ENCODE measurements around the gene ERICH4. TPM values are rescaled to one million over a fixed set of nuclear protein-coding genes. Genes with fewer than 3 reads are reported as not detected.
"Not testable (repeated sequence)": the region's sequence is repeated elsewhere in the genome, so short reads cannot be mapped to it uniquely, and the experiment has no call there.

Gene ERICH4
- total and polyA plus RNA-seq, 2 of the 4 experiments (the other 2 are of a cell fraction): not detected

- ChIA-PET CTCF (interaction anchor here (1.2 kb wide), 1 partner anchor 36 kb away, joined by 5 read pairs; no protein-coding TSS in a partner anchor), POLR2A (ENCODE audit: unreplicated experiment) (no interaction called here)
- ATAC-seq (ENCODE audit: low read depth) (no peak), DNase-seq (no peak)
- WGBS, 2 experiments (ENCODE audit: extremely low coverage in 2 of 2, insufficient read length in 1 of 2): no CpG with 5 or more reads among the region's 4 CpGs
- Histone ChIP-seq H3K79me1 (ENCODE audit: low read depth in 1 of 2, low read length in 2 of 2) (no peaks in the 10 kb centered on the region), H3K9ac (ENCODE audit: low read depth, low read length) (no peak overlapping the region), H3K4me1 (ENCODE audit: control insufficient read depth, insufficient read depth, low read length) (no peaks in the 10 kb centered on the region), H2BK120ac (ENCODE audit: low read depth, low read length) (no peak overlapping the region), H4K5ac (ENCODE audit: low read depth, low read length) (no peak overlapping the region), H3K9me1 (ENCODE audit: insufficient read depth, low read length) (no peaks in the 10 kb centered on the region), H2BK5ac (ENCODE audit: low read depth, low read length, poor library complexity, severe bottlenecking) (no peak overlapping the region), H3K27me3 (ENCODE audit: control insufficient read depth, insufficient read depth, low read length) (peaks cover 4% of the 10 kb centered on the region; the same call in 1 of the 2 replicates), H4K20me1 (ENCODE audit: insufficient read depth, low read length) (no peaks in the 10 kb centered on the region), H2BK15ac (ENCODE audit: low read depth, low read length) (no peak overlapping the region), H3K4me3 (ENCODE audit: insufficient read depth, low read depth, low read length) (no peak overlapping the region), H3K9me3 (ENCODE audit: control insufficient read depth, insufficient read depth, low read length) (no peaks in the 10 kb centered on the region; the same call in 1 of the 2 replicates), H2AK5ac (ENCODE audit: low read depth, low read length) (no peak overlapping the region), H3K14ac (replicated peaks; ENCODE audit: low read depth, low read length) (no peak overlapping the region), H2AK9ac (replicated peaks; ENCODE audit: low read depth, low read length, poor library complexity) (no peak overlapping the region), H4K8ac (ENCODE audit: low read depth in 2 of 2, low read length in 2 of 2) (no peak overlapping the region), H3K4ac (ENCODE audit: low read depth, low read length) (no peak overlapping the region), H3K23ac (ENCODE audit: low read depth, low read length) (no peak overlapping the region), H3K56ac (ENCODE audit: extremely low read depth, insufficient read depth, low read length) (no peak overlapping the region), H4K91ac (ENCODE audit: insufficient read depth, low read depth, low read length) (no peak overlapping the region), H3K4me2 (ENCODE audit: low read depth, low read length) (no peak overlapping the region), H3K36me3 (ENCODE audit: control insufficient read depth, insufficient read depth, low read length) (no peaks in the 10 kb centered on the region), H3K27ac (ENCODE audit: insufficient read depth, low read length) (no peak overlapping the region), H2AFZ (replicated peaks; ENCODE audit: low read length, poor library complexity) (no peak overlapping the region), H3K18ac (ENCODE audit: low read depth, low read length) (no peak overlapping the region), H2BK20ac (ENCODE audit: low read depth, low read length) (no peak overlapping the region)
- intact Hi-C loops (cut with micrococcal nuclease): no loop called here
- no TSS peak for BruUV-seq (replicated peaks)
- in situ Hi-C loops (cut with MboI; ENCODE audit: low sequenced_read_pairs): no loop called here
- dilution Hi-C loops (cut with HindIII; ENCODE audit: low sequenced_read_pairs, unreplicated experiment): no loop called here
- TF ChIP-seq BHLHE40 (IDR thresholded peaks at IDR 0.05; ENCODE audit: low read depth, low read length) (no peak), CTCF (conservative IDR thresholded peaks at IDR 0.05; ENCODE audit: low read depth, low read length) (no peak), RFX5 (IDR thresholded peaks at IDR 0.05; ENCODE audit: low read depth, low read length) (no peak), FOS (IDR thresholded peaks at IDR 0.05; ENCODE audit: low read depth, low read length) (no peak)
Observed at GRCh38 chr19:41484822-41485221, 41.9 kb downstream of the ERICH4 start.

- H3K27me3 ChIP-seq (ENCODE audit: control insufficient read depth, insufficient read depth, low read length); in situ Hi-C loops (cut with MboI; ENCODE audit: low sequenced_read_pairs); H3K23ac ChIP-seq (ENCODE audit: low read depth, low read length); H3K14ac ChIP-seq (replicated peaks; ENCODE audit: low read depth, low read length); H4K91ac ChIP-seq (ENCODE audit: insufficient read depth, low read depth, low read length); H2BK15ac ChIP-seq (ENCODE audit: low read depth, low read length); intact Hi-C loops (cut with micrococcal nuclease); H4K20me1 ChIP-seq (ENCODE audit: insufficient read depth, low read length); POLR2A ChIA-PET (ENCODE audit: unreplicated experiment); H4K8ac ChIP-seq (ENCODE audit: low read depth in 2 of 2, low read length in 2 of 2); H3K18ac ChIP-seq (ENCODE audit: low read depth, low read length); H2BK20ac ChIP-seq (ENCODE audit: low read depth, low read length); ATAC-seq (ENCODE audit: low read depth); BruUV-seq (replicated peaks); H3K9ac ChIP-seq (ENCODE audit: low read depth, low read length); H2AK5ac ChIP-seq (ENCODE audit: low read depth, low read length); DNase-seq; H3K4ac ChIP-seq (ENCODE audit: low read depth, low read length); H3K4me3 ChIP-seq (ENCODE audit: insufficient read depth, low read depth, low read length); H3K4me1 ChIP-seq (ENCODE audit: control insufficient read depth, insufficient read depth, low read length); H2BK120ac ChIP-seq (ENCODE audit: low read depth, low read length); CTCF ChIA-PET; H3K27ac ChIP-seq (ENCODE audit: insufficient read depth, low read length); H2AFZ ChIP-seq (replicated peaks; ENCODE audit: low read length, poor library complexity); H2BK5ac ChIP-seq (ENCODE audit: low read depth, low read length, poor library complexity, severe bottlenecking); H3K56ac ChIP-seq (ENCODE audit: extremely low read depth, insufficient read depth, low read length); H4K5ac ChIP-seq (ENCODE audit: low read depth, low read length); H3K9me1 ChIP-seq (ENCODE audit: insufficient read depth, low read length); H3K36me3 ChIP-seq (ENCODE audit: control insufficient read depth, insufficient read depth, low read length); H2AK9ac ChIP-seq (replicated peaks; ENCODE audit: low read depth, low read length, poor library complexity); dilution Hi-C loops (cut with HindIII; ENCODE audit: low sequenced_read_pairs, unreplicated experiment); H3K9me3 ChIP-seq (ENCODE audit: control insufficient read depth, insufficient read depth, low read length); H3K79me1 ChIP-seq (ENCODE audit: low read depth in 1 of 2, low read length in 2 of 2); H3K4me2 ChIP-seq (ENCODE audit: low read depth, low read length): not testable (repeated sequence)
- no CpG with 5 or more reads among the region's 4 CpGs for WGBS, 2 experiments (ENCODE audit: extremely low coverage in 2 of 2, insufficient read length in 1 of 2)
Observed at GRCh38 chr19:41486953-41487352, 44.0 kb downstream of the ERICH4 start.
